Cardiac muscle cell (in vitro differentiated cells and primary cell): ENCODE results near the gene PCDH15. TPM values are rescaled to one million over a fixed set of nuclear protein-coding genes. Genes with fewer than 3 reads are reported as not detected.

ENCODE experiments used
- DNase-seq, 2 donors: peaks; one replicate each; pipeline versions ENCODE4 v3.0.0 to v3.0.0-alpha.2; 2010 to 2017; ENCODE audit warnings: low read depth in 1 of 2, low spot score in 1 of 2
- H3K27ac ChIP-seq: fragments of 200-600 bp; sonication (generic); 2 replicates; pipeline ENCODE4 v1.5.1; 2016
- H3K27me3 ChIP-seq: fragments of 200-600 bp; sonication (generic); 2 replicates; pipeline ENCODE4 v1.6.0; 2016; ENCODE audit warnings: control low read depth
- H3K36me3 ChIP-seq: fragments of 200-600 bp; sonication (generic); 2 replicates; pipeline ENCODE4 v1.5.1; 2016; ENCODE audit warnings: control low read depth
- H3K4me1 ChIP-seq: fragments of 200-600 bp; sonication (generic); 2 replicates; pipeline ENCODE4 v1.8.1; 2017; ENCODE audit warnings: low read depth, mild to moderate bottlenecking, mixed run types
- H3K4me3 ChIP-seq: fragments of 200-600 bp; sonication (generic); 2 replicates; pipeline ENCODE4 v1.5.1; 2016; ENCODE audit warnings: mild to moderate bottlenecking
- H3K9me3 ChIP-seq: fragments of 200-600 bp; sonication (generic); 2 replicates; pipeline ENCODE4 v1.5.1; 2017; ENCODE audit warnings: low read depth, mild to moderate bottlenecking, control low read depth
- CTCF ChIP-seq: IDR thresholded peaks from 2 replicates; pipeline ENCODE4 v1.5.1; 2012; ENCODE audit warnings: low read depth, mild to moderate bottlenecking, low read length
- polyA plus RNA-seq: library from polyadenylated mRNA; unstranded; fragments of >200 nt; fragmentation: Nextera tagmentation; extraction: Ambion mirVana; gene quantifications from 2 replicates; pipeline ENCODE4 v1.2.1, GENCODE V29; 2016
- total RNA-seq: library from RNA; depleted of rRNA; stranded (reverse); fragments of >200 nt; gene quantifications from 2 replicates; pipeline ENCODE4 v1.2.3, GENCODE V29; 2016

PCDH15 gene
- total and polyA plus RNA-seq, 2 experiments from 2014 or later: 0.30 TPM; not detected in 1

GRCh38 chr10:53840653-53841052, 960.4 kb downstream of the PCDH15 start:
- Histone ChIP-seq H3K27me3 (no peaks in the 10 kb centered on the region), H3K4me1 (peaks cover 7% of the 10 kb centered on the region), H3K9me3 (no peaks in the 10 kb centered on the region), H3K36me3 (no peaks in the 10 kb centered on the region), H3K4me3 (no peak overlapping the region), H3K27ac (no peak overlapping the region)
- no peak for DNase-seq
- TF ChIP-seq CTCF: no peak

- H3K4me3 ChIP-seq: no peak overlapping the region
- peaks cover 7% of the 10 kb centered on the region for H3K4me1 ChIP-seq
- H3K9me3 ChIP-seq: no peaks in the 10 kb centered on the region
- peak; percentile 34 to 48 for DNase-seq
- H3K27ac ChIP-seq: no peak overlapping the region
- H3K27me3 ChIP-seq: no peaks in the 10 kb centered on the region
- H3K36me3 ChIP-seq: no peaks in the 10 kb centered on the region
- TF ChIP-seq CTCF: peak; percentile 41
These were observed 961.5 kb downstream of the PCDH15 start for GRCh38 chr10:53839440-53840039.

- no peak for TF ChIP-seq CTCF
- Histone ChIP-seq H3K36me3 (no peaks in the 10 kb centered on the region), H3K27ac (no peak overlapping the region), H3K27me3 (no peaks in the 10 kb centered on the region), H3K9me3 (no peaks in the 10 kb centered on the region), H3K4me1 (no peaks in the 10 kb centered on the region), H3K4me3 (no peak overlapping the region)
- peak in 1 of 2 donors; percentile 57 for DNase-seq
These were observed 964.4 kb downstream of the PCDH15 start for GRCh38 chr10:53836638-53837037.

GRCh38 chr10:53833908-53834307, 967.1 kb downstream of the PCDH15 start:
- Histone ChIP-seq H3K4me3 (no peak overlapping the region), H3K27me3 (no peaks in the 10 kb centered on the region), H3K36me3 (no peaks in the 10 kb centered on the region), H3K27ac (no peak overlapping the region), H3K4me1 (no peaks in the 10 kb centered on the region), H3K9me3 (no peaks in the 10 kb centered on the region)
- no peak for DNase-seq
- TF ChIP-seq CTCF: no peak

GRCh38 chr10:53827261-53827660, 973.8 kb downstream of the PCDH15 start:
- Histone ChIP-seq H3K9me3 (no peaks in the 10 kb centered on the region), H3K27me3 (no peaks in the 10 kb centered on the region), H3K27ac (no peak overlapping the region), H3K36me3 (no peaks in the 10 kb centered on the region), H3K4me1 (no peaks in the 10 kb centered on the region), H3K4me3 (no peak overlapping the region)
- DNase-seq: no peak
- no peak for TF ChIP-seq CTCF
